BJ (cell line): ENCODE measurements around the gene ST8SIA1. TPM values are rescaled to one million over a fixed set of nuclear protein-coding genes. Genes with fewer than 3 reads are reported as not detected.

Source experiments
- CTCF ChIA-PET: fragments of 350-600 bp; formaldehyde crosslinking; extraction: SDS; loops from one replicate; lab custom pipeline; 2021; ENCODE audit warnings: antibody characterized with exemption, inconsistent platforms; lab: Yijun Ruan, JAX
- POLR2A ChIA-PET: fragments of 300-600 bp; sonication (Branson Sonifier 250); formaldehyde crosslinking; extraction: SDS; loops from one replicate; lab custom pipeline; 2021; ENCODE audit warnings: antibody characterized with exemption; lab: Charles Lee
- DNase-seq: peaks from one replicate; pipeline ENCODE4 v3.0.0-alpha.2; 2011; ENCODE audit warnings: low read depth
- H3K27me3 ChIP-seq: 2 replicates; pipeline ENCODE4 v1.6.0; 2011; ENCODE audit warnings: low read length; ENCODE audit not compliant: control insufficient read depth, insufficient read depth
- H3K36me3 ChIP-seq: 2 replicates; pipeline ENCODE4 v1.5.1; 2011; ENCODE audit warnings: low read length; ENCODE audit not compliant: control insufficient read depth, insufficient read depth
- H3K4me3 ChIP-seq: 2 replicates; pipeline ENCODE4 v1.5.1; 2011; ENCODE audit warnings: low read depth, mild to moderate bottlenecking, control low read depth, low read length
- CTCF ChIP-seq: IDR thresholded peaks from 2 replicates; pipeline ENCODE4 v1.5.1; 2011; ENCODE audit warnings: low read depth, mild to moderate bottlenecking, control low read depth, inconsistent platforms, low read length, moderate library complexity; ENCODE audit not compliant: insufficient read depth
- polyA plus RNA-seq: library from polyadenylated mRNA; depleted of rRNA; stranded (reverse); fragments of >200 nt; gene quantifications from 2 replicates; pipeline ENCODE4 v1.2.3, GENCODE V29; 2011

The ST8SIA1 gene
- polyA plus RNA-seq, 1 experiment, result not detected

- Histone ChIP-seq H3K4me3 (no peak overlapping the region), H3K36me3 (no peaks in the 10 kb centered on the region), H3K27me3 (peaks cover 4% of the 10 kb centered on the region; the same call in 1 of the 2 replicates)
- TF ChIP-seq CTCF, result no peak
- no peak for DNase-seq
- ChIA-PET CTCF (no interaction called here), POLR2A (no interaction called here)
These were observed 77.4 kb downstream of the ST8SIA1 start for GRCh38 chr12:22257100-22257499.

GRCh38 chr12:22256605-22257004 lies 77.9 kb downstream of the ST8SIA1 start:
- DNase-seq, result no peak
- peaks cover 4% of the 10 kb centered on the region; the same call in 1 of the 2 replicates for H3K27me3 ChIP-seq
- ChIA-PET POLR2A (no interaction called here), CTCF (no interaction called here)
- TF ChIP-seq CTCF, result no peak
- H3K4me3 ChIP-seq, result no peak overlapping the region
- H3K36me3 ChIP-seq, result no peaks in the 10 kb centered on the region

- POLR2A ChIA-PET, result no interaction called here
- Histone ChIP-seq H3K36me3 (no peaks in the 10 kb centered on the region), H3K4me3 (no peak overlapping the region), H3K27me3 (peaks cover 4% of the 10 kb centered on the region; the same call in 1 of the 2 replicates)
- no peak for TF ChIP-seq CTCF
- DNase-seq, result no peak
- CTCF ChIA-PET, result no interaction called here
These were observed 78.5 kb downstream of the ST8SIA1 start for GRCh38 chr12:22256041-22256441.

- no peak for TF ChIP-seq CTCF
- no peak for DNase-seq
- Histone ChIP-seq H3K36me3 (no peaks in the 10 kb centered on the region), H3K4me3 (no peak overlapping the region), H3K27me3 (peaks cover 4% of the 10 kb centered on the region; the same call in 1 of the 2 replicates)
- ChIA-PET CTCF (no interaction called here), POLR2A (no interaction called here)
These were observed 79.4 kb downstream of the ST8SIA1 start for GRCh38 chr12:22255097-22255496.

GRCh38 chr12:22254478-22254877 lies 80.0 kb downstream of the ST8SIA1 start:
- Histone ChIP-seq H3K36me3 (no peaks in the 10 kb centered on the region), H3K27me3 (peaks cover 4% of the 10 kb centered on the region; the same call in 1 of the 2 replicates), H3K4me3 (no peak overlapping the region)
- ChIA-PET POLR2A (no interaction called here), CTCF (no interaction called here)
- TF ChIP-seq CTCF, result no peak
- no peak for DNase-seq
